Thoracic aorta (tissue), 2 donors: ENCODE results near the gene ITPKC. TPM values are rescaled to one million over a fixed set of nuclear protein-coding genes. Genes with fewer than 3 reads are reported as not detected.

Source experiments
- ATAC-seq: fragments of 150-250 bp; one replicate; pipeline ENCODE4 v1.8.0; 2017; ENCODE audit warnings: low read depth; ENCODE audit not compliant: insufficient number of reproducible peaks, low FRiP score
- DNase-seq: peaks from one replicate; pipeline ENCODE4 v3.0.0-alpha.2; 2020; ENCODE audit warnings: low spot score
- H3K27ac ChIP-seq, 2 donors: fragments of 200-600 bp; sonication (generic); 1 replicate in 1 of 2; 2 replicates in 1 of 2; pipeline ENCODE4 v1.5.1; 2016; ENCODE audit warnings: mild to moderate bottlenecking in 2 of 2, moderate library complexity in 2 of 2
- H3K27me3 ChIP-seq: fragments of 200-600 bp; sonication (generic); replicated peaks from 2 replicates; pipeline ENCODE4 v1.6.0; 2016; ENCODE audit warnings: mild to moderate bottlenecking; ENCODE audit not compliant: insufficient read depth
- H3K36me3 ChIP-seq: fragments of 200-600 bp; sonication (generic); one replicate; pipeline ENCODE4 v1.5.1; 2016
- H3K4me1 ChIP-seq, 2 donors: fragments of 200-600 bp; sonication (generic); 1 replicate in 1 of 2; 2 replicates in 1 of 2; pipeline versions ENCODE4 v1.5.1 to v1.6.0; 2016; ENCODE audit warnings: low read depth in 2 of 2, mild to moderate bottlenecking in 1 of 2; ENCODE audit not compliant: control insufficient read depth in 1 of 2
- H3K4me3 ChIP-seq: fragments of 200-600 bp; sonication (generic); 2 replicates; pipeline ENCODE4 v1.5.1; 2016; ENCODE audit warnings: mild to moderate bottlenecking
- H3K9me3 ChIP-seq: fragments of 200-600 bp; sonication (generic); 2 replicates; pipeline ENCODE4 v1.5.1; 2016
- total RNA-seq, 2 donors: library from RNA; depleted of rRNA; stranded (reverse); fragments of >200 nt; gene quantifications; one replicate each; pipeline versions ENCODE4 v1.1.0 to v1.2.3, GENCODE V29; 2016
- TF ChIP-seq, protein P1 (sequence below): fragments of 200-600 bp; sonication (generic); IDR thresholded peaks from one replicate; pipeline ENCODE4 v1.5.1; 2019; ENCODE audit warnings: antibody characterized with exemption

ITPKC gene
- total RNA-seq, 2 donors from 2014 or later, result 45.4 to 79.4 TPM

DNA sequence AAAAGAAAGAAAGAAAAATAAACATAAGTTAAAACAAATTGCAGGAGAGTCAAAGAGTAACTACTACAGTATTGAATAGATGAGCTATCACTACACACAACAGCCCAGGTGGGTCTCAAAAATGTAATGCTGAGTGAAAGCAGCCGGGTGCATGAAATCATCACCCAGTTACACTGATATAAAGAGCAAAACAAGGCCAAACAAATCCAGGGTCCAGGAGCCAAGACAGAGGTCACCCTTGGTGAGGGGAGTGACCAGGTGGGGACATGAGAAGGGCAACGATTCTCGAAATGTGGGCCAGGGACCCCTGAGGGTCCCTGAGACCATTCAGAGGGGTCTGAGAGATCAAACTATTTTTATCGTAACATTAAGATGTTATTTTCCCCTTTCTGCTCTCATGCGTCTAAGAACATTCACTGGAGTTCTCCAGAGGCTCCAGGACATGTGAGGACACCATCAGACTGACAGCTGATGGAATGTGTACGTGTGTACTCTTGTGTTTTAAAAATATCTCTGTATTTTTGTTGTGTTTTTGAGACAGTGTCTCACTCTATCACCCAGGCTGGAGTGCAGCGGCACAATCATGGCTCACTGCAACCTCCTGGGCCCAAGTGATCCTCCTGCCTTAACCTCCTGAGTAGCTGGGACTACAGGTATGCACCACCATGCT lies 10.8 kb upstream of the ITPKC start:
- Histone ChIP-seq H3K4me1 (no peaks in the 10 kb centered on the region), H3K27ac (no peak overlapping the region), H3K36me3 (peaks cover 48% of the 10 kb centered on the region), H3K4me3 (no peak overlapping the region), H3K9me3 (no peaks in the 10 kb centered on the region), H3K27me3 (no peaks in the 10 kb centered on the region)
- TF ChIP-seq, protein P1, sequence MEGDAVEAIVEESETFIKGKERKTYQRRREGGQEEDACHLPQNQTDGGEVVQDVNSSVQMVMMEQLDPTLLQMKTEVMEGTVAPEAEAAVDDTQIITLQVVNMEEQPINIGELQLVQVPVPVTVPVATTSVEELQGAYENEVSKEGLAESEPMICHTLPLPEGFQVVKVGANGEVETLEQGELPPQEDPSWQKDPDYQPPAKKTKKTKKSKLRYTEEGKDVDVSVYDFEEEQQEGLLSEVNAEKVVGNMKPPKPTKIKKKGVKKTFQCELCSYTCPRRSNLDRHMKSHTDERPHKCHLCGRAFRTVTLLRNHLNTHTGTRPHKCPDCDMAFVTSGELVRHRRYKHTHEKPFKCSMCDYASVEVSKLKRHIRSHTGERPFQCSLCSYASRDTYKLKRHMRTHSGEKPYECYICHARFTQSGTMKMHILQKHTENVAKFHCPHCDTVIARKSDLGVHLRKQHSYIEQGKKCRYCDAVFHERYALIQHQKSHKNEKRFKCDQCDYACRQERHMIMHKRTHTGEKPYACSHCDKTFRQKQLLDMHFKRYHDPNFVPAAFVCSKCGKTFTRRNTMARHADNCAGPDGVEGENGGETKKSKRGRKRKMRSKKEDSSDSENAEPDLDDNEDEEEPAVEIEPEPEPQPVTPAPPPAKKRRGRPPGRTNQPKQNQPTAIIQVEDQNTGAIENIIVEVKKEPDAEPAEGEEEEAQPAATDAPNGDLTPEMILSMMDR, result no peak
- no peak for DNase-seq
- ATAC-seq, result no peak

DNA sequence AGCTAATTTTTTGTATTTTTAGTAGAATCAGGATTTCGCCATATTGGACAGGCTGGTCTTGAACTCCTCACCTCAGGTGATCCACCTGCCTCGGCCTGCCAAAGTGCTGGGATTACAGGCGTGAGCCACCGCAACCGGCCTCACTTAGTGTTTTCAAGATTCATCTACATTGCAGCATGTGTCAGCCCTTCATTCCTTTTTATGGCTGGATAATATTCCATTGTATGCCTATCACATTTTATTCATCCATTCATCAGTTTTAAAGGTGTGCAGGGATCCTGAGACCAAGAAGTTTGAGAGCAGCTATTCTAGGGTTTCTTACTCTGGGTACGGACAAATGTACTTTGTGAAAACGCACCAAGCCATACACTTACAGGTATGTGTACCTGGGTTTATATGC lies 9.3 kb upstream of the ITPKC start:
- no peak for ATAC-seq
- no peaks in the 10 kb centered on the region for H3K27me3 ChIP-seq
- H3K9me3 ChIP-seq, result no peaks in the 10 kb centered on the region
- no peak for DNase-seq
- H3K4me1 ChIP-seq, result no peaks in the 10 kb centered on the region
- no peak overlapping the region for H3K27ac ChIP-seq
- TF ChIP-seq, protein P1, result no peak
- H3K4me3 ChIP-seq, result no peak overlapping the region
- H3K36me3 ChIP-seq, result peaks cover 41% of the 10 kb centered on the region

DNA sequence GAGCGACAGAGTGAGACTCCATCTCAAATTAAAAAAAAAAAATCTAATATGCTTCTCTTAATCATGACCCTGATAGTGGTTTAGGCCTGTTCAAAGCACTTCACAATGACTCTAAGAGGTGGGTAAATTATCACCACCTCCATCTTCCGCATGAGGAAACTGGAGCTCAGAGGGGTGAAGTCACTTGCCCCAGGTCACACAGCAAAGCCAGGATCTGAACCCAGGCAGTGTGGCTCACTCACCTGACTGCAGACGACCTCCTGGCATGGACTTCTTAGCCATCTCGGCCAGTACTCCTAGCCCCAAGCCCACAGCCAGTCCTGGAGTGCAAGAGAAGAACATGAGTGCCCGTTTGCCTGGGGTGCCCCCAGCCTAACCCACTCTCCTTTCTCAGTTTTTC lies 7.1 kb upstream of the ITPKC start:
- H3K4me3 ChIP-seq, result no peak overlapping the region
- DNase-seq, result no peak
- peaks cover 6 to 10% of the 10 kb centered on the region in 2 donors for H3K4me1 ChIP-seq
- no peaks in the 10 kb centered on the region for H3K9me3 ChIP-seq
- H3K36me3 ChIP-seq, result peaks cover 26% of the 10 kb centered on the region
- TF ChIP-seq, protein P1, result no peak
- ATAC-seq, result no peak
- no peak overlapping the region for H3K27ac ChIP-seq
- no peaks in the 10 kb centered on the region for H3K27me3 ChIP-seq

DNA sequence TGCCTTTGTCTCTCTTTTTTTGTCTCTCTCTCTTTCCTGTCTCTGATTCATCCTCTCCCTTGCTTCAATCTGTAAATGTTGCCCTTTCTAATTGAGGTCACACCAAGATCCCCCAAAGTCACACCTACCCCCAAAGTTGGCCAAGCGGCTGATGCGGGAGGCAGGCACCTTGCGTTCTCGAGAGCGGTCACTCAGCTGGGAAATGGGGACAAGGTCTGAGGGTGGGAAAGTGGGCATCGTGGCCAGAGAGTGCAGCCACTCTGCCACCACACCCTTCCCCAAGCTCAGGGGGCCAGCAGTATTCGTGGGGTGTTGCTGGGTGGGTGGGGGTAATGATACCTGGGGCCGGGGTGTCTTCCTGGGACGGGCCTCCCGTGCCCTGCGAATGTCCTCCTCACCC lies 3.0 kb upstream of the ITPKC start:
- H3K27me3 ChIP-seq, result no peaks in the 10 kb centered on the region
- ATAC-seq (no peak), DNase-seq (no peak)
- peaks cover 11% of the 10 kb centered on the region for H3K36me3 ChIP-seq
- H3K9me3 ChIP-seq, result no peaks in the 10 kb centered on the region
- H3K4me1 ChIP-seq, result peaks cover 6 to 22% of the 10 kb centered on the region in 2 donors
- peak overlapping the region; percentile 99 for H3K27ac ChIP-seq
- TF ChIP-seq, protein P1, result no peak
- H3K4me3 ChIP-seq, result peak overlapping the region; percentile 87

DNA sequence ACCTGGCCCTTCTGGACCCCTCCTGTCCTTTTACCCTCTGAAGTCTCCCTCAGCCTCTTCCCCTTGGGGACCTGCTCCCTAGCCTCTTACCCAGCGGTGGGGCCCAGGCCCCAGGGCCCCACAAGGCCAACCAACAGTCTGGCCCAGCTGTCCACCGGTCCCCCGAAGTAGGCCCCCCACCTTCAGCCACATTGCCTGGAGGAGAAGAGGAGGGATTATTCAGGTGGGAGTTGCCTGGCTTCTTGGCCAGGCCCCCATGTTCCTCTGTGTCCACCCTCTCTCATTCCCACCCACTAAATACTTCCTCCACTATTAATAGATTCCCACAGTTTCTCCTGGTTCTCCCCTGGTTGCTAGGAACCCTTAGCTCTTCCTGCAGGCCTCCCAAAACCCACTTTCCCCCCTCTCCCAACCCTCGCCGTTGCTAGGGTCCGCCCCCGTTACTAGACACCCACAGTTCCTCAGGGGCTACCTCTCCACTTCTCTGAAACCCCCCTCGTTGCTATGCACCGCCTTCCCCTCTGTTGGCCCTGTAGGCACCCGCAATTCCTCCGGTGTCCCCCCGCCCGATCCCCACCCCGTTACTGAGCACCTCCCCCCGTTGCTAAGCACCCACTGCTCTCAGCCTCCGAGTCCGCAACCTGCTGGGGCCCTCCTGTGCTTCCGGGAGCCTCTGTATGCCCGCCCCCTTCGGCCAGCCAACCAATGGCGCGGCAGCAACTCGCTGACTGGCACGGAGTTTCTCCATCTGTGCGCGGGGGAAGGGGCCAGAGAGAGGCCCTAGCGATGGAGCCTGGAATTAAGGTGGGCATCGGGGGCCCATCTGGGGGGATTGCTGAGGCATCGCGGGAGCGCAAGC lies 2.2 kb upstream of the ITPKC start:
- peak overlapping the region; percentile 99 for H3K27ac ChIP-seq
- ATAC-seq, result peak; percentile 44
- H3K27me3 ChIP-seq, result no peaks in the 10 kb centered on the region
- H3K4me3 ChIP-seq, result peak overlapping the region; percentile 87
- peaks cover 6 to 26% of the 10 kb centered on the region in 2 donors for H3K4me1 ChIP-seq
- TF ChIP-seq, protein P1, result no peak
- no peaks in the 10 kb centered on the region for H3K9me3 ChIP-seq
- peaks cover 10% of the 10 kb centered on the region for H3K36me3 ChIP-seq
- DNase-seq, result peak; percentile 80
